HTR-8/SVneo (cell line): ENCODE results near the gene PTPRG.

ENCODE experiments used
- DNase-seq: peaks from one replicate; pipeline ENCODE4 v3.0.0; 2011; ENCODE audit warnings: low spot score, mixed read lengths; ENCODE audit not compliant: insufficient read length
- FAIRE-seq: peaks from 2 replicates; lab custom pipeline; 2011; peaks lifted over from hg19 to GRCh38; lab: Jason Lieb, UNC

PTPRG gene

DNA sequence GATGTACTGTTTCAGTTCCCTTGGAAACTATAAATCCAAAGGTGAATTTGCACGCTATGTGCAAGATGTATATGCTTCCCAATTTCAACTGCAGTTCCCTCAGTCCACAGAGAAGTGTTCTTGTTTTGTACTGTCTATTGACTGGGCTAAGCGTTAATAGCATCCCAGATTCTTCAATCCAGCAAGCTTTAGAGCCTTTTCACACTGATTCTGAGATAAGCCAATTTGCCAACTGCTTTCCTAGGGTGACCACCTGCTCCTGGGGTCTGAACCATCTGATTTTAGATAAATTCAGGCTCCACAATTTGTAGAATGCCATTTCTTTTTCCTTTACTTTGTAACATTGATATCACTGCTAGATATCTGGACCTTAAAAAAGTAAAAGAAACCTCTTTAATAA lies 340.1 kb downstream of the PTPRG start:
- FAIRE-seq: no peak

DNA sequence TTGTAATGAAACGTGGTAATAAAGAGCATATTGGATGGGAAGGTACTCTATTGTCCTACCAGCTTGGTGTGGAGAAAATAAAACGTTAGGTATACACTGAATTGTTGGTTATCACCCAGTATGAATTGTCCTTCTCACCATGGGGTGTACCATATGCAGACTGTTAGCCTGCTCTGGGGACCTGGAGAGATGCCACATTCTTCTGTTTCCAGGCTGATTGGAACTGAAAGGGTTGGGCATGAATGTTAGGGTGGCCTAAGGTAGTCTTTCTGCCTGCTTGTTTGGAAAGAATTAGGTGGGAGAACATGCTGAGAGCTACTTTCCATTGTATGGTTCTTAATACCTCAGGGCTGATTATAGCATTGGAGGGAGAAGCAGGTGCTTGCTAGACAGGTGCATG lies 340.6 kb downstream of the PTPRG start:
- DNase-seq (no peak), FAIRE-seq (no peak)

More for the DNA sequence above, 340.1 kb downstream of the PTPRG start:
- no peak for DNase-seq

DNA sequence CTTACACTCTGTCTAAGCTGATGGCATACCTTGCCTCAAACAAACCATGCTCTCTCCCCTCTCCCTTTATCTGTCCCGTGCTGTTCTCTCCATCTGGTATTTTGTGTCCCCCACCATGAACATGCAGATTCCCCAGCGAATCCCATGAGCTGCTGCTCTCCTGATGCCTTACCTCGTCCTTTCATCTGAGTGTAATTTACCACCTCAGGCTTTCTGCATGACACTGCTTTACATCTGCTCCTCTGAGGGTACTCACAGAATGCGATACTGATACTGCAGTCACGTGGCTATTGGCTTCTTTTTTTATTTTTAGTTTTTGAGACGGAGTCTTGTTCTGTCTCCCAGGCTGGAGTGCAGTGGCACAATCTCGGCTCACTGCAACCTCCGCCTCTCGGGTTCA lies 341.7 kb downstream of the PTPRG start:
- DNase-seq (no peak), FAIRE-seq (no peak)

DNA sequence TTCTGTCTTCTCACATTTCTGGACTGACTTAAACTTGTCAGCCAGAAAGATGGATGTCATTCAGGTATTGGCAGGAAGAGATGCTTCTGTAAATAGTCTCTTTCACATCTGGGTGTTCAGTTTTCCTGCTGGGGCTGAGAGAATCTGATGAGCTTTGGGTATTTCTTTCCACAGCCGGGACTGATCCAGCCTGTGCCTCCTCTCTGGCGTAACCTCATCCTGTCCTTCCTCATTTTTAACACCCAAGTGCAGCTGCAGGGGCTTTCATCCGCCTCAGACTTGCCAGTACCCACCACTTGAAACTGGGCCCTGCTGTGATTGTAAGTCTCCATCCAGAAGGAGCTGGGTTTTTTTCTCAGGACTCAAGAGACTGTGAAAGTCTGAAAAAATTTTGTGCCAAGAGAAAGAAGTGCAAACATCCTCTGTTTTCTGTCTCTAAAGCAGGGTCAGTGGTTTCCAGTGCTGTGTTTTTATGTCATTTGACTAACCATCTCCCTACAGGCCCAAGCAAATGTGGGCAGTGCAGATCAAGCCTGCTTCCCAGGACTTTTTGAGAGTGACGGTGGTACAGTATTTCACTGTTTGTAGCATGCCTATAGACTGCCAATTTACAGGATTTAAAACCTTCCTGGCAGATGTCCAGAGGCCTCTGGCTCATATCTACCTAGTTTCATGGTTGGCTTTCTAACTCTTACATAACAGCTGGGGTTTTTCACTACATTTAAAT lies 342.7 kb downstream of the PTPRG start:
- no peak for FAIRE-seq
- DNase-seq: no peak

DNA sequence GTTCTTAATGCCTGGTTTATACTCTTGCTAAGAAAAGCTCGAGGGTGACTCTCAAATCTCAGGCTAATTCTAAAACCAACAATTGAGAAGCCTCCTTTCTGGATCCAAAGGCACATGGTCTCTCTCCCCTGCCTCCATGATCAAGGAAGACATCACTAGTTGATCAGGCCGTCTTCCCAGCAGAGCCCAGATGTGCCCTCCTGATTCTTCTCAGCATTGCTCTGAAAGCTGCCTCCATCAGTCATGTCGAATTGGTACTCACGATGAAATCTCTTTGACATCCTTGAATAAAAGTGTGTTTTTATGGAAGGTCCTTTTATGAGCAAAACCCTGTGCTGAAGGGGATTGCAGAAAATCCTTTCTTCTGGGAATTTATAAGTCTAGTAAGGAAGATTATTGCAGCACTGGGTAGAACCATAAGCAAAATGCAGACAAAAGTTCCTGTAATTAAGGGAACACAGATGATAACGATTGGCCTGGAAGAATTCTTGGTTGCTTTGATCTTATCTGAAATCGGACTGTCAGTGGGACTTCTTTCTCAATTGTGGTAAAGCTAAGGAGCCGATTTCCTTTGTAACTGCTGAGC lies 345.9 kb downstream of the PTPRG start:
- FAIRE-seq (no peak), DNase-seq (no peak)

DNA sequence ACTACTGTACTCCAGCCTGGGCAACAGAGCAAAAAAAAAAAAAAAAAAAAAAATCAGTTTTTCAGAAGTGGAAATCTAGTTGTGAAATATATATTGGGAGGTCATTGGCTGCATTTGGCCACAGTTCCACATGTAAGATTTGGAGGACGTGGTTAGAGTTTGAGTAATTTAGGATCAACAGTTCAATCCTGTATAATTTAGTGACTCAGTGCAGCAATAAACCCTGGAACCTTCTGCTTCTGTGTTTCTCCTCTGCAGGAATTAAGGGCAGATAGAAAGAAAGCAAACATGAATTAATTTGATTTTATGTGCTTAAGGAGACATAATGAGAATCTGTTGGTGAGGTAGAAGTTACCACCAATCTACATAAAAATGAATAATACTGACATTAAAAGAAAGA lies 347.0 kb downstream of the PTPRG start:
- DNase-seq (no peak), FAIRE-seq (no peak)

DNA sequence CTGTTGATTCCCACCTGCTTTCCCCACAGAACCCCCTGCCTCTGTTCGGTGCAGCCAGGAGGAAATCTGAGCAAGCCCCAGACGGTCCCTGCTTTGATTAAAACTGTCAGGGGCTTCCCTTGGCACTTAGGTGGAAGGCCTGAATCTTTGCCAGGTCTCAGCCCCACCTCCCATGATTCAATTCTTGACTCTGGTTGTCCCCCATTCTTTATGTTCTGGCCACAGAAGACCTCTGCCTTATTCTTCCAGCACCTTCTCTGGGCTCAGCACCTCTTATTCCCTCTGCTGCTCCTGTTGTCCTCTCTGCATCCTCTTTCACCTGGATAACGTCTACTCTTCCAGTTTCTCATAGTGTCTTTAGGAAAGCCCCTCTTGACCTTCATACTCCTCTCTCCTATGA lies 349.4 kb downstream of the PTPRG start:
- FAIRE-seq (no peak), DNase-seq (no peak)

DNA sequence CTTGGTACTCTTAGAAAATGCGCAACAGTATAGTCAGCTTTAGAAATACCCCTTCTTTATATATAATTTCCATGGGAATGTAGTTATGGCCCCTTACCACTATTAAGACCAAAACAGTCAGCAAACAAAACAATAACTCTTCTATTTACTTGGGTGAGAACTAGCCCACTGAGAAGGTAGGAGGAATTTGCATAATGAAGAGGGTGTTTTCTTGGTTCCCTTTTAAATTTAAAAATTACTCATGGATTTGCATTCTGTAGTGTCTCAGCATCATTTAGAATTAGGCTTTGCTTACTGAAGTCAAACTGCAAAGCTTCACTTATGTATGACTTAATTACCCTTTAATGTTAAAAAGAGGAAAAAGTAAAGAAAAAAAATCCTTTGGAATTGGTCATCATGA lies 350.8 kb downstream of the PTPRG start:
- FAIRE-seq: no peak
- no peak for DNase-seq

DNA sequence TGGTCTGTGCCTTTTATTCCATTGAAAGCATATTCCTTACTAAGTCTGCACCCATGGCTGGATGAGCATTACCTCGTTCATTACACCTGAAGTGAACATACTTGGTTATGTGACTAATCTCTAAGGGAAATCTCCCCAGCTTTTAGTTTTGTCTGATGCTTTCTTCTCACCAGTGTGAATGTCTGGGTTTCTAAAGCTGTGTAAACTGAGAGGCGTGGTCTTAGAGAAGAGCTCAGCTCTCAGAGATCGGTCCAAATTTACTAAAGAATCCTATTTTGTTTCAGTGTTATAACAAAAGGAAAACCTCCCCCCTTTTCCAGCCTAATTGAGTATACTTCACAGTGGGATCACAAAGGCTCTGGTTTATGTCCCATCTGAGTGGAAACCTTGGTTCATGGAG lies 352.3 kb downstream of the PTPRG start:
- DNase-seq (no peak), FAIRE-seq (no peak)

DNA sequence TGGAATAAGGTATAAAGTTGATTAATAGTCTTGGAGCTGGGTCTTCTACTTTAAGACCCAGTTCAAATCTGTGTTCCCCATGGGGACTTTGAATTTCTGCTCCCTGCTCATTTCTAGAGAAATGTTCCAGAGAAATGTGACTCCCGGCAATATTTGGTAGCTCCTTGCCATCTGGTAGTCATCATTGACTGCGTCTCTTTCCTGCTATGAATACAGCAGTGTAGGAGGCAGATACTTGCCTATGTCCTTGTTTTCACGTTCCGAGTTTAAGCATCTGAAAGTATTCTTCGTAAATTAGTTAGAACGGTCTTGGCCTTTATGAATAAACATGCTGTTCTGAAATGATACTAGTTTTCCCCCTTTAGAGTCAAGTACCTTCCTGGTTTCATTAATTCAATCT lies 352.9 kb downstream of the PTPRG start:
- FAIRE-seq: no peak

DNA sequence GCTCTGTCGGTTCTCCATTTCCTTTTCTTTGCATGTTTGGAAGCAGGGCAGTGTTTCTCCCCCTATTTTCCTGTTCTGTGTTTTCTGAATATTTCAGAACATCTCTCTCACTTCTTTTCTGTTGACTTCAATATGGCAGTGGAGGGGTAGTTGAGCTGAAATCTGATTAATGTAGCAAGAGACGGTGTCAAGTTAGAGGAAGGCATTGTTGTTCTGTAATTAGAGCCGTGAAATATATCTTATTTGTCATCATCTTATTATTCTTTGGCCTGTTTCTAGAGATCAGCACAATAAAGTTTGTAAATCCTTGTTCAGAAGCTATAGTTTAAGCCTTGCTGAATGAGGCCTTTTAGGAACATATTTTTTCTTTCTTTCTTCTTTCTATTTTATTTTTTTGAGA lies 353.9 kb downstream of the PTPRG start:
- FAIRE-seq (no peak), DNase-seq (no peak)

More for the DNA sequence above, 352.9 kb downstream of the PTPRG start:
- DNase-seq: no peak

DNA sequence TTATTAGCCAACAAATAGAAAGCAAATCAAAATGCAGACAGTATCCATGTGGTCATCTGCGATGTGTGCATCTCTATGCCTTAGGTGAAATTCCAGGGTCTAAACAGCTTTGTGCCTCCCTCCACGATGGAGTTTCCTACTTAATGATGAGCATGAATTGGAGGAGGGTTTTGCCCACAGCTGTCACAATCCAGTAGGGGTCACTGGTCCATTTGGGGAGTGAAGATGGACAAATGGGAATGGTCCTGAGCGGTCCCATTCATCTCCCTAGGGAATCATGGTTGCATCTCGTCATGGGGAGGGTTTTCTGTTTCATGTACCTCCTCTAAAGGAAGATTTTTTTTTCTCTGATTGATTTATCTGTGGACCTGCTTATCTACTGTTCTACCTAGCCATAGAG lies 358.0 kb downstream of the PTPRG start:
- DNase-seq (no peak), FAIRE-seq (no peak)

DNA sequence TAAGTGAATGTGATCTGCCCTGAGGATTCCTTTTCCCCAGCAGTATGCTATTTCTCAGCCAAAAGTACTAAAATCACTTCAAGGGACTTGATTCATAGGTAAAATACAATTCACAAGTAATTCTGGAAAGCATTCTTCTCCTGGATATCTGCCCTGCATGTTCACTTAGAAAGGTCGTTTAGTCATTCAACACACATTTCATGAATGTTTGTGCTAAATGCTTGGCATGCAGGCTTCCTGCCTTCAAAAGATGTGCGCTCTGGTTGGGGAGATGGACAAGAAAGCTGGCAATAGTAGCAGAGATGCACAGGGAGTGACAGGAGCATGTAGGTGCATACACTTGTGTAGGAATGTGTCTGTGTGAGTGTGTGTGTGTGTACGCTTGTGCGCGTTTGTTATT lies 360.7 kb downstream of the PTPRG start:
- no peak for DNase-seq
- no peak for FAIRE-seq

DNA sequence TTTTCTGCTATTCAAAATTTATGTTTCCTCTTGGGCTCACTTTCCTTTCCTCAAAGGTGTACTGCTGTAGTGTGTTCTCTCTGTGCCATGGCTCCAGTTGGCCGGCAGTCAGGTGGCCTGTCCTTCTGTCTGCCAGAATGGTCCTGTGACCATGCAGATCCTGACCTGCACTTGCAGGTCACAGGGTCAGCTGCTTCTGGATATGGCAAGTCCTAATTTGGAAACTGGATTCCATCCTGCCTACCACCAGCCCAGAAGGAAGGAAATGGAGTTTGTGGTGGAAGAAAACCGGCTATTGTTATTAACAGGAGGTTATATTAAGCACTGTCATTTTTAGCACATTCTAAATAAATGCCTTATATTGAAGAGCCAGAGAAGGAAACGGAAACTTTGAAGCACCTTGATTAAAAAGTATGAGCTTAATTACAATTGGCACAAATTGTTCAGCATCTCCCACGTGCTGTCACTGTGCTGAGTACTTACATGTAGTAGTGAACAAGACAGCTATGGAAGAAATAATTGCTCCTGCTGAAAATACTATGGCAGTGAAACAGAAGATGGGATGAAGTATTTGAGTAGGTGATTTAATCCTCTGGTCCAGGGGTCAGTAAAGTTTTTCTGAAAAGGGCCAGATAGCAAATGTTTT lies 362.8 kb downstream of the PTPRG start:
- no peak for FAIRE-seq
- DNase-seq: no peak

DNA sequence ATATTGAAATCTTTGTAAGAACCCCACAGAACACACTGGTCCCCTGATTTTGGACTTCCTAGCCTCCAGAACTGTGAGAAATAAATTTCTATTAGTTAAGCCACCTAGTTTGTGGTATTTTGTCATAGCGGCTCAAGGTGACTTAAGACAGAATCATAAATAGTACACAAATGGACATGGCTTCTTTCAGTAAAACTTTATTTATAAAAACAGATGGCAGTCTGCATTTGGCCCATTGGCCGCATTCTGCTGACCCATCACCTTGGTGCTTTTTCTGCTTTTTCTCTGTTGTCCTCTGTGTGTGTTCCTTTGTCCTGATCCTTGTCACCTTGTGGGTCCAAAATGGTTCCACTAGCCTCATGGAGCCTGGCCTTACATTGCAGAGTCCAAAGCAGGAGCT lies 363.6 kb downstream of the PTPRG start:
- DNase-seq: no peak
- no peak for FAIRE-seq

DNA sequence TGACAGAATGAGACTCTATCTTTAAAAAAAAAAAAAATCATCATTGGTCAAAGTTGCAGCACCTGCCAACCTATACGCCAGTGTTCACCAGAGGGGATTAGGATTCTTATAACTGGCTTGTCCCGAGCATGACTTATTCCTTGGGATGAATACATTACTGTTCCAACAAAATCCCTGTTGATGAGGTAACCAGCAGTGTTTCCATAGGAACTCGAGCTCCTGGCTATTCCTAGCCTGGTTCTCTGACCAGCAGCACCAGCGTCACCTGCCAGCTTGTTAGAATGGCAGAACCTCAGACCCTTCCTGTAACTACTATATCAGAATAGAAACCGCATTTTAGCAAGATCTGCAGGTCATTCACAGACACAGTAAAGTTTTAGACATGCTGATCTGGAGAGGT lies 364.4 kb downstream of the PTPRG start:
- FAIRE-seq: no peak

DNA sequence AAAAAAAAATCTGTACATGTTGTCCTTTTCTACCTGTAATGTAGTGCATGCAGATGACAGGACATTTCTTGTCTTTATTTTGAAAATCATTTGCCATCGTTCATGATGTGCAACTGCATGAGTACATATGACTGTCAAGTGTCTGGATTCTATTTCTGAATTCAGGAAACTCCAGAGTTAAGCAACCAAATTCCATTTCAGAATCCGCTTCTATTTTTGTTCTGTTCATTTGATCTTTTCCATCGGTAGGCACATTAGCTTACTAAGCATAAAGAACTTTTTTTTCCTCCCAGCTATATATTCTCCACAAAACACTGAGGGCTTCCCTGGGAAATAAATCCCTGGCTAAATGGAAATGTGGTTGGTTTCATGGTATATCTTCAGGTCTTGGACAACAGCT lies 365.6 kb downstream of the PTPRG start:
- DNase-seq (no peak), FAIRE-seq (no peak)

More for the DNA sequence above, 364.4 kb downstream of the PTPRG start:
- no peak for DNase-seq

DNA sequence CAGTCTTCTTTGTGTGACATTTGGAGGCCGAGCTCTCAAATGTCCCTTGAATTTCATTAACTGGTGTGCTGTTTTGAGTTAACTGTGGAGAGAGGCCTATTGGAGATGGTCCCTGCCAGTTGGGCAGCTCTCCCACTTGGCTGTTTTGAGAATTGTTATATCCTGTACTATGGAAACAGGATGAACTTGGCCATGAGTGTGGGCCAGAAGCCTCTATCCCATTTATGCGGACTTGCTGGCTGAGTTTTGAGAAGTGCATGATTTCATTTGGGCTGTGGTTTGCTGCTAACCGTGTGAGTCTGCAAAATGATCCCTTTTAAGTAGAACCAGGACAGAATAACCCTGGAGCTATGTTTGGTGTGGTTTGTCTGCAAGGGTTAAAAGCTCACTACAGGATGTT lies 366.0 kb downstream of the PTPRG start:
- no peak for DNase-seq
- FAIRE-seq: no peak

DNA sequence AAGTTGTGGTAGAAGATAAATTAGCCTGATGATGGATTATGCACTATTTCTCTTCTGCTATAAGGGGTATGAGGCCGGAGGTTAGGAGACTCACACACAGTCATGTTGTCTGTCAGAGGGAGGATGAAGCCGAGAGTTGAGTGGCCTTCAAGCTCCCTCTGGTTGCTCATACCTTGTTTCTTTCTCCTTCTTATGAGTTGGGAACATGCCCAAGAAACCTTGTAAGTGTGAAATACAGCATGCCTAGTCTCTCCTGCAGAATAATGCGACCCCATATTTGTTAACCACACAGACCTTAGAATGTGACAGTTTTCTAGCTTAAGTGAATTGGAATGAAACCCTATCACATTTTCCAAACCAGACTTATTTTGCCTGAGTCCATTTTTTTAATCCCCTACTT lies 366.7 kb downstream of the PTPRG start:
- FAIRE-seq (no peak), DNase-seq (no peak)

DNA sequence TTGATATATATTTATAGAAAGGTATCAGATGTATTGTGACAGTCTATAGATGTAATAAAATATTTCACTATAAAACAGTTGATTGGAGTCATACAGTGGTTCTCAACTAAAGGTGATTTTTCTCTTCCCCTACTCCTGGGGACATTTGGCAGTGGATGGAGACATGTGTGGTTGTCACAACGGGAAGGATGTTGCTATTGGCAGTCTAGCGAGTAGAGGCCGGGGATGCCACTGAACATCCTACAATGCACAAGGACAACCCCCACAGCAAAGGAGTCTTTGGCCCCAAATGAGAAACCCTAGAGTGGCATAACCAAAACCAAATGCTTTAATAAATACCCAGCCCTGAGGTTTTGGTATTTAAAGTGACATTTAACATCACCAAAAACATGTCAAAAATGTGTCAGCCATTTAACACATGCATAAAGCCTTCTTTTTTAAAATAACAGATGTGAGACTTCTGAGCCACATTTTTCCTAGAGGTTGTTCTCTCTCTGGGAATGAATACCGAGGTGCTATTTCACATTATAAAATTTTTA lies 367.5 kb downstream of the PTPRG start:
- FAIRE-seq: no peak
- no peak for DNase-seq

DNA sequence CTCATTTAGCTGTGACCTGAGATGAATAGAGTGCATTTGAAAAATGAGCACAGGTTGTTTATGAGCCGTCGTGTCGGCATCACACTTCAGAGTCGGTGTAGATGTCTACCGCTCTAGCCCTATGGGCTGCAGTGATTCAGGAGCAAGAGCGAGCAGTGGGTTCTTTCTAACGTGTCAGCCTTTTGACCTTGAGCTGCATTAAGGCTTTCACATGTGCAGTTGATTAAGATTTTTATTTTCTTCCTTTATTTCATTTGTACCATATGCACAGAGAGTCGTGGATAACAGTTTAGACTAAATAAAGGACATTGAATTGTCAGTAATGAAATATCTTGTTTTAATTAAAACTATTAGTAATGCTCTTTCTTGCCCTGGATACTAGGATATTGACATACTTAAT lies 368.2 kb downstream of the PTPRG start:
- FAIRE-seq (no peak), DNase-seq (no peak)
